ENCODE results near the gene ZMYND8. TPM values are rescaled to one million over a fixed set of nuclear protein-coding genes. Genes with fewer than 3 reads are reported as not detected.

ZMYND8 gene
- total and polyA plus RNA-seq, 2 of the 4 experiments (the other 2 are of a cell fraction): 24.0 to 28.2 TPM

DNA sequence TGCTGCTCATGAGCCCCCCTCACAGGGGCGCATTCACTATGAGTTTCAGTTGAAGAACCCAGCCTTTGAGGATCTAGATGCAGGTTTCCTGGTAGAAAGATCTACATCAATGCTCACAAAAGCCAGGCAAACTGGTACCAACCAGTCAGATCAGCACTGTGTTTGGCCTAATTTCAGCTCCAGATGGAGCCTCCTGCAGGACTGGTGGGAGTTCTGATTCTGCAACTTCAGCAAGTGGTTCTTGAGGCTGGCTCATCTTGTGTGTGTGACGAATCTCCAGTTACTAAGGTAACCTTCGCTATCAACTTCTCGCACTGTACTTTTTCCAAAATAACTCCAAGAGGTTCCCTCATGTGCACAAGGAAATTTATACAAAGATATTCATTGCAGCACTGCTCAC, 118.8 kb downstream of the ZMYND8 start:
- peak overlapping the region; percentile 32; the same call in 1 of the 2 replicates for H3K27ac ChIP-seq (ENCODE audit: insufficient read depth, low read length)
- no peaks in the 10 kb centered on the region for H3K27me3 ChIP-seq (ENCODE audit: control insufficient read depth, insufficient read depth, low read length)
- peak overlapping the region; percentile 21 for H2BK5ac ChIP-seq (ENCODE audit: low read depth, low read length, poor library complexity, severe bottlenecking)
- H3K4me1 ChIP-seq (ENCODE audit: control insufficient read depth, insufficient read depth, low read length): peaks cover 15% of the 10 kb centered on the region
- H3K9me3 ChIP-seq (ENCODE audit: control insufficient read depth, insufficient read depth, low read length): no peaks in the 10 kb centered on the region
- in situ Hi-C loops (cut with MboI; ENCODE audit: low sequenced_read_pairs) (no loop called here), dilution Hi-C loops (cut with HindIII; ENCODE audit: low sequenced_read_pairs, unreplicated experiment) (no loop called here), intact Hi-C loops (cut with micrococcal nuclease) (no loop called here)
- no TSS peak for BruUV-seq (replicated peaks)
- H2AK5ac ChIP-seq (ENCODE audit: low read depth, low read length): peak overlapping the region; percentile 56; the same call in 1 of the 2 replicates
- H2BK120ac ChIP-seq (ENCODE audit: low read depth, low read length): no peak overlapping the region; the same call in 1 of the 2 replicates
- no peak overlapping the region for H3K23ac ChIP-seq (ENCODE audit: low read depth, low read length)
- H4K91ac ChIP-seq (ENCODE audit: insufficient read depth, low read depth, low read length): 0 out of 2 replicates have a peak overlapping the region, but pooled peaks have one; percentile 10
- H4K8ac ChIP-seq (ENCODE audit: low read depth in 2 of 2, low read length in 2 of 2): no peak overlapping the region
- 0 out of 2 replicates have a peak overlapping the region, but pooled peaks have one; percentile 31 for H3K4ac ChIP-seq (ENCODE audit: low read depth, low read length)
- no CpG with 5 or more reads among the region's 4 CpGs for WGBS, 2 experiments (ENCODE audit: extremely low coverage in 2 of 2, insufficient read length in 1 of 2)
- H4K5ac ChIP-seq (ENCODE audit: low read depth, low read length): no peak overlapping the region
- TF ChIP-seq NFE2L2 (IDR thresholded peaks at IDR 0.05; ENCODE audit: low read depth, low read length): no peak
- TF ChIP-seq SMC3 (IDR thresholded peaks at IDR 0.05; ENCODE audit: low read depth, low read length): no peak
- TF ChIP-seq MAFK (IDR thresholded peaks at IDR 0.05; ENCODE audit: low read depth, low read length): no peak
- TF ChIP-seq RCOR1 (IDR thresholded peaks at IDR 0.05; ENCODE audit: insufficient replicate concordance, low read length): no peak
- TF ChIP-seq CHD1 (IDR thresholded peaks at IDR 0.05; ENCODE audit: low read depth, low read length): no peak
- no peak for TF ChIP-seq ELK1 (IDR thresholded peaks at IDR 0.05; ENCODE audit: borderline replicate concordance, low read depth, low read length)
- TF ChIP-seq, protein P1, sequence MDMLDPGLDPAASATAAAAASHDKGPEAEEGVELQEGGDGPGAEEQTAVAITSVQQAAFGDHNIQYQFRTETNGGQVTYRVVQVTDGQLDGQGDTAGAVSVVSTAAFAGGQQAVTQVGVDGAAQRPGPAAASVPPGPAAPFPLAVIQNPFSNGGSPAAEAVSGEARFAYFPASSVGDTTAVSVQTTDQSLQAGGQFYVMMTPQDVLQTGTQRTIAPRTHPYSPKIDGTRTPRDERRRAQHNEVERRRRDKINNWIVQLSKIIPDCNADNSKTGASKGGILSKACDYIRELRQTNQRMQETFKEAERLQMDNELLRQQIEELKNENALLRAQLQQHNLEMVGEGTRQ (IDR thresholded peaks at IDR 0.05; ENCODE audit: low read depth, low read length): no peak
- no peak for TF ChIP-seq RAD21 (IDR thresholded peaks at IDR 0.05; ENCODE audit: low read length)
- no peak for TF ChIP-seq FOS (IDR thresholded peaks at IDR 0.05; ENCODE audit: low read depth, low read length)
- TF ChIP-seq, protein P2, sequence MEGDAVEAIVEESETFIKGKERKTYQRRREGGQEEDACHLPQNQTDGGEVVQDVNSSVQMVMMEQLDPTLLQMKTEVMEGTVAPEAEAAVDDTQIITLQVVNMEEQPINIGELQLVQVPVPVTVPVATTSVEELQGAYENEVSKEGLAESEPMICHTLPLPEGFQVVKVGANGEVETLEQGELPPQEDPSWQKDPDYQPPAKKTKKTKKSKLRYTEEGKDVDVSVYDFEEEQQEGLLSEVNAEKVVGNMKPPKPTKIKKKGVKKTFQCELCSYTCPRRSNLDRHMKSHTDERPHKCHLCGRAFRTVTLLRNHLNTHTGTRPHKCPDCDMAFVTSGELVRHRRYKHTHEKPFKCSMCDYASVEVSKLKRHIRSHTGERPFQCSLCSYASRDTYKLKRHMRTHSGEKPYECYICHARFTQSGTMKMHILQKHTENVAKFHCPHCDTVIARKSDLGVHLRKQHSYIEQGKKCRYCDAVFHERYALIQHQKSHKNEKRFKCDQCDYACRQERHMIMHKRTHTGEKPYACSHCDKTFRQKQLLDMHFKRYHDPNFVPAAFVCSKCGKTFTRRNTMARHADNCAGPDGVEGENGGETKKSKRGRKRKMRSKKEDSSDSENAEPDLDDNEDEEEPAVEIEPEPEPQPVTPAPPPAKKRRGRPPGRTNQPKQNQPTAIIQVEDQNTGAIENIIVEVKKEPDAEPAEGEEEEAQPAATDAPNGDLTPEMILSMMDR (conservative IDR thresholded peaks at IDR 0.05; ENCODE audit: low read depth, low read length): no peak
- no peak for TF ChIP-seq POLR2A (IDR thresholded peaks at IDR 0.05; ENCODE audit: low read depth, low read length)
- no peak for TF ChIP-seq RFX5 (IDR thresholded peaks at IDR 0.05; ENCODE audit: low read depth, low read length)
- no peak for TF ChIP-seq MXI1 (IDR thresholded peaks at IDR 0.05; ENCODE audit: borderline replicate concordance, low read depth, low read length)
- no peak for TF ChIP-seq CEBPB (IDR thresholded peaks at IDR 0.05; ENCODE audit: low read depth, low read length)
- DNase-seq: no peak
- H3K56ac ChIP-seq (ENCODE audit: extremely low read depth, insufficient read depth, low read length): no peak overlapping the region
- no peak overlapping the region for H3K4me3 ChIP-seq (ENCODE audit: insufficient read depth, low read depth, low read length)
- no peak overlapping the region for H2BK15ac ChIP-seq (ENCODE audit: low read depth, low read length)
- peaks cover 36% of the 10 kb centered on the region for H3K36me3 ChIP-seq (ENCODE audit: control insufficient read depth, insufficient read depth, low read length)
- CTCF ChIA-PET: interaction anchor here (1.0 kb wide), 1 partner anchor 146 kb away, joined by 3 read pairs; no protein-coding TSS in a partner anchor
- peak overlapping the region; percentile 14; the same call in 1 of the 2 replicates for H3K18ac ChIP-seq (ENCODE audit: low read depth, low read length)
- H2AK9ac ChIP-seq (replicated peaks; ENCODE audit: low read depth, low read length, poor library complexity): no peak overlapping the region
- no peak overlapping the region for H3K4me2 ChIP-seq (ENCODE audit: low read depth, low read length)
- no peak overlapping the region for H2AFZ ChIP-seq (replicated peaks; ENCODE audit: low read length, poor library complexity)
- H3K79me1 ChIP-seq (ENCODE audit: low read depth in 1 of 2, low read length in 2 of 2): peaks cover 25 to 58% of the 10 kb centered on the region in 2 experiments; a peak in 3 of 4 replicates
- no peak overlapping the region for H2BK20ac ChIP-seq (ENCODE audit: low read depth, low read length)
- H4K20me1 ChIP-seq (ENCODE audit: insufficient read depth, low read length): peaks cover 3% of the 10 kb centered on the region
- POLR2A ChIA-PET (ENCODE audit: unreplicated experiment): no interaction called here
- peak overlapping the region; percentile 14; the same call in 1 of the 2 replicates for H3K14ac ChIP-seq (replicated peaks; ENCODE audit: low read depth, low read length)
- peaks cover 23% of the 10 kb centered on the region for H3K9me1 ChIP-seq (ENCODE audit: insufficient read depth, low read length)
- no peak for ATAC-seq (ENCODE audit: low read depth)
- H3K9ac ChIP-seq (ENCODE audit: low read depth, low read length): no peak overlapping the region

Measured in IMR-90 (cell line).